ENCODE measurements around the gene MYPOP.

MYPOP gene

DNA sequence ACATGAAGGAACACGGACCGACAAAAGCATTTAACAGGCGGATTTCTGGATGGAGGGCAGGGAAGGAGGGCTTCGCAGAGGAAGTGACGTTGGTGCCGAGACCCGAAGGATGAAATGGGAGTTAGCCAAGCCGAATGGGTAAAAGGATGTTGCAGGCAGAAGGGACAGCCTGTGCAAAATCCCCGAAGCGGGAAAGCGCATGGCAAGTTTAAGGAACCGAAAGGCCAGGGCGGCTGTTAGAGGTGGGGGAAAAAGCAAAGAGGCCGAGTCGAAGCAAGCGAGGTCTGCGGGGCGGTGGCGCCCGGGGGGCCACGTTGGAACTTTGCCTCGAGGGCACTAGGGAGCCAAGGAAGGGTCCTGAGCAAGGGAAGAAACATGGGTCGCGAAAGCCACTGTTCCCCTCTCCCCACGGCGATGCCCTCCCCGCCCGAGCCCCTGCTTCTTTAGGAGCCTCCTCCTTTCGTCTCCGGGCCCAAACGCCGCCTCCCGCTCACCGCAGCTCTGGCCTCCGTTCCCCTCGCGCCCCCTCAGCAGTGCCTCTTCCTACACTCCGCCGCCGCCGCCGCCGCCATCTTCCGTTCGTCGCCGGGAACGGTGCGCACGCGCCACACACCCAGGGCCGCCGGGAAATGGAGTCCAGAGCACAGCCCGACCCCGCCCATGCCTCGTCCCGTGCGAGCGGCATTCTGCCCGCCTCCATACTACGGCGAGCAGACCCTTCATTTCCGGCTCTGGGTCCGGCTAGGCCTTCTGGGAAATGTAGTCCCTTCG is 39.7 kb downstream of the MYPOP start, which contains the start of gene SYMPK:
TSS of gene SYMPK (minus strand) at position 584 of the 771 bp plus-strand sequence. CDS start 8,652 bp downstream, outside the sequence.
- peak; percentile 99 for DNase-seq

DNA sequence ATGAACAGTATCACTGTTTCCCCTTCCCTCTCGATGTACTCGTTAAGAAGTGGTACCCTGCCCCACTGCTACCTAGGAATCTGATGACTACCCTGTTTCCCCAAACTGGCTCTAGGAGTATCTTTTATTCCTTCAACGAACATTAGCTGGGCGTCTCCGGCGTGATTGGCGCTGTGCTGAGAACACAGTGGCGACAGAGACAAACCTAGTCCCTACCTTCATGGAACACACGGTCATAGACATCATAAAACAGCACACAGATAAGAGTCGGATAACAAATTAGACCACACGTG is 40.2 kb downstream of the MYPOP start:
- no peak for DNase-seq

DNA sequence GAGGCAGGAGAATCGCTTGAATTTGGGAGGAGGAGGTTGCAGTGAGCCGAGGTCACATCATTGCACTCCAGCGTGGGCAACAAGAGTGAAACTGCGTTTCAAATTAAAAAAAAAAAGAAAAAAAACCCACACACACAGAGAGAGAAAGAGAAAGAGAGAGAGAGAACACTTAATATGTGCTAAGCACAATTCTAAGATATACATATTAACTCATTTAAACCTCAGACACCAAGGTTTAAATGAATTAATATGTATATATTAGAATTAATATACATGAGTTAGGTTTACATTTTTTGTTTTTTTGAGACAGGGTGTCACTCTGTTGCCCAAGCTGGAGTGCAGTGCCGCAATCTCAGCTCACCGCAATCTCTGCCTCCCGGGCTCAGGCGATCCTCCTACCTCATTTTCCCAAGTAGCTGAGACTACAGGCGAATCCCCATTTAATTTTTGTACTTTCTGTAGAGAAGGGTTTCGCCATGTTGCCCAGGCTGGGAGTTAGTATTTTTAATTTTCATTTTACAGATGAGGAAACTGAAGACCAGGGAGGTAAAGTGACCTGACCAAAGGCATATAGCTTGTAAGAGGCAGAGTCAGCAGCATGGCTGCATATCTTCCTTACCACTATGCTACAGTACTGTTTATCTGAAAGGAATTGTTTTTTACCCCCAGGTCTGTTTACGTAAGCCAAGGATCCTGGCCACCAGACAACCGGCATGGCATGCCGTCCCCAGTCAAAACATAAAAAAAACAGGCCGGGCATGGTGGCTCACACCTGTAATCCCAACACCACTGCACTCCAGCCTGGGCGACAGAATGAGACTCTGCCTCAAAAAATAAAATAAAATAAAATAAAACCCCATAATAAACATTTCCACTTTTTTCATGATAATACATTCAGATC is 41.8 kb downstream of the MYPOP start:
- no peak for DNase-seq

DNA sequence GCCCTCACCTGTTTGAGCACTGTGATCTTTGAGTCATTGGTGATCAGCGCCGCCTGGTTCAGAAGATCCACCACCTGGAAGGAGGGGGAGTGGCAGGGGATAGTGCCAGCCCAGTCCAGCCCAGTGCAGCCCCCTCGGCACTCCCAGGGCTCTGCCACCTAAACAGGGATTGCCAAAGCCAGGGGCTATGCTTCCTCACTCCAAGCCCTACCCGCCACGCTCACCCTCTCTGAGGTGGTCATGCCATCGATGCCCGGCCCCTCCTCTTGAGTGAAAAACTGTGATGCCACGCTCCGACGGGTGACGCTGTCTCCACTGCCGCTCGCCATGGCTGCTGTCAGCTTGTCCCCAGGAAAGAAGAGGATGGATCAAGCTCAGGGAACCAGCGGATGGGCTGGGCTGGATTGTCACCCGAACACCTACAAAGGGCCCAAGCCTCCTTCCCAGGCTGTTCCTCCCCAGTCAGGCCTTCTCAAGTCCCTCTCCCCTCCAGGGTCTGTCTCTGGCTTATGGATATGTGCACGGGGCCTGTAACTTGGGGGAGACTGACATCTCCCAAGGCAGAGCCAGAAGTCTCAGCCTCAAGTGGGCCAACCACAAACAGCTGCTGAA is 48.1 kb downstream of the MYPOP start:
- DNase-seq: no peak

DNA sequence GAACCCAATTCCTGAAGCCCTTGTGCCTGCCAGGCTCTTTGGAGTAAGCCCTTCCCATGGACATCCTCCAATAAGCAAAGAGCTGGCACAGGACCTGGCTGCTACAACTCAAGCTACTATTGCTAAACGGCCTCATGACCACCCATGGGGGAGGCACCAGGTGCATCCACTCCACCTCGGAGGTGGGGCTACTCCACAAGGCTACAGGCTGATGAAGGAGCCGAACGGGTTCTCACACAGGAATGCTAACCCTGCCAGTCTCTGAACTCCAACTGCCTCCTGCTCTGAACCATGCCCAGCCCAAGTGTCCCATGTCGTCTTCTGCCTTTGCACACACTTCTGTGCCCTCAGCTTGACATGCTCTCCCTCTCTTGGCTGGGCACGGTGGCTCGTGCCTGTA is 49.4 kb downstream of the MYPOP start:
- DNase-seq: no peak

DNA sequence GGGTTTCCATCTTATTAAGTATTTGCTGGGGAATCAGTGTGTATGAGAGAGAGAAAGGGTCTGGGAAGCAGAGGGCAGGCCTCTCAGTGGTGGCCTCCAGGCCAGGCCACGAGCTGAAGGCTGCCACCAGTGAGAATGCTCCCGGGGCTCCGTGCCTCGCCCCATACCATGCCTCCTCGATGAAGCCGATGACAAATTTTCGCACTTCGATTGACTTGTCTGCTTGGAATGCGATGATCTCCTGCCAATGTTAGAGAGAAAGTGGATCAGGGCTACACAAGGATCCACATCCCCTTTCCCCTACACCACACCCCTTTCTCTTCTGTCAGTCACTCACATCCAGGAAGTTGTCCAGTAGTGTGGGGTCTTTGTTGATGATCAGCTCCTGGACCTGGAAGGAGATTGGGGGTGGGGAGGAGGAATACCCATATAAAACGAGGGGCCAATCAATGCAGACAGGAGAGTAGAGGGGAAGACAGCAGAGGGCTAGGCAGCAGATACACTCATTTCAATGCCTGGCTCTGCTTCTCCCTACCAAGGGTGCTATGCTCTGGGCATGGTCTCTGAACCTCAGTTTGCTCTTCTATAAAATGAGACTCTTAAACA is 50.2 kb downstream of the MYPOP start:
- DNase-seq: no peak

DNA sequence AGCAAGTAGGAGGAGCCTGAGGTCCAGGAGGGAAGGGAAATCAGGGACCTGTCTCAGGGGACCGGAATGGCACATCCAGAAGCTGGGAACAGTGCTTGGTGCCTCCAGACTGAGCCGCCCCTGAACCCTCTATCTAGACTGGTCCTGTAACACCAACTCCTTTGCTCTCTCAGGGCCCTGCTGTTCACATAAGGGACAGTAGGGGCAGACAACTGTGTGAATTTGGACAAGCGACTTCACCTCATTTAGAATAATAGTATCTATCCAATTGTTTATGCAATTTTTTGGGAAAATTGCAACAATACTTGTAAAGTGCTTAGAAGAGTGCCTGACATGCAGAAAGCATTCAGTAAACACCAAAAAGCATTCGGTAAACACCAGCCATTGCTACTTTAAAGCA is 53.5 kb downstream of the MYPOP start:
- DNase-seq: no peak

DNA sequence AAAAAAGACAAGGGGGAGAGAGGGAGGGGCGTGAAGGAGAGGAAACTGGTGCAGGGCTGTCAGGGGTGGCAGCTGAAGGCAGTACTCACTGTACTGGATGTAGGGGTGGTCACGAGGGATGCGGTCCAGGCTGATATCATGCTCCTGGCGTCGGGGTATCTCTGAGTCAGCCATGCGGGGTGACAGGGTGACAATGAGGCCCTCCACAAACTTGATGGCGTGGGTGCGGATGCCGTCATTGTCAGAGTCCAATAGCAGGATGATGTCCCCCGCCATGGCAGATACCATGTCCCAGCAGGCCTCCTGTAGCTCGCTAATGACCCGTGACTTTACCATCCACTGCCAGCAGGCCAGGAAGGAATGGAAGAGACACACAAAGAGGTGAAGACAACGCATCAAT is 54.8 kb downstream of the MYPOP start:
- no peak for DNase-seq

DNA sequence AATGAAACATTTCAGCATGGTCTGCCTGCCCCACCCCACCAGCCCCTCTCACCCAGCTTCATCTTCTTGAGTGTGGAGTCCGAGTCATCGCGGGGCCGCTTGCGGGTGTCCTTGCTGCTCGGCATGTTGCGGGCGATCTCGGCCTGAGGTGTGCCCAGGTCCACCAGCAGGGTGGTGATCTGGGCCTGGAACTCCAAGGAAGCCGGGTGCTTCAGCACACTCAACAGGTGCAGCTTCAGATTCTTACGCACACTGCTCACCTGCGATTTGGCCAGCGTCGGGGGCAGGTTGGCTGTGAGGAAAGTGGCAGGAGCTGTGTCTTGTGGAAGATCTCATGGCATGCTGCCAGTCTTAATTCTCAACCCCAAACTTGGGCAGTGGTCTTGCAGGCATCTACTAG is 60.2 kb downstream of the MYPOP start:
- DNase-seq: no peak
